Stimulated activated CD8-positive, alpha-beta memory T cell treated with anti-CD3 and anti-CD28 coated beads, Interleukin-12 subunit alpha, Interleukin-12 subunit beta, amount 100 ng/mL, for 24 hours (primary cell): ENCODE data around the gene RAB30.

Source experiments
- DNase-seq: peaks from one replicate; pipeline ENCODE4 v3.0.0-alpha.2; 2020; ENCODE audit errors: extremely low read depth

The RAB30 gene

GRCh38 chr11:83071567-83072349, at the start of gene RAB30:
TSS of gene RAB30 (minus strand) at chr11:83071897. CDS start at chr11:82997316, 74,581 bp downstream.
- peak; percentile 79 for DNase-seq

GRCh38 chr11:83120327-83120726, 48.6 kb upstream of the RAB30 start:
- DNase-seq, result no peak

- DNase-seq, result no peak
Measured at GRCh38 chr11:83119216-83119615, 47.5 kb upstream of the RAB30 start.

- no peak for DNase-seq
Measured at GRCh38 chr11:83118814-83119213, 47.1 kb upstream of the RAB30 start.

- DNase-seq, result no peak
Measured at GRCh38 chr11:83116015-83116641, 44.4 kb upstream of the RAB30 start.

- DNase-seq, result no peak
Measured at GRCh38 chr11:83115551-83115950, 43.9 kb upstream of the RAB30 start.

- no peak for DNase-seq
Measured at GRCh38 chr11:83115026-83115425, 43.3 kb upstream of the RAB30 start.

GRCh38 chr11:83112886-83113285, 41.2 kb upstream of the RAB30 start:
- no peak for DNase-seq

GRCh38 chr11:83105168-83105567, 33.5 kb upstream of the RAB30 start:
- DNase-seq, result no peak

- DNase-seq, result no peak
Measured at GRCh38 chr11:83102834-83103233, 31.1 kb upstream of the RAB30 start.

- no peak for DNase-seq
Measured at GRCh38 chr11:83097429-83098075, 25.9 kb upstream of the RAB30 start.

- no peak for DNase-seq
Measured at GRCh38 chr11:83093634-83094033, 21.9 kb upstream of the RAB30 start.

- no peak for DNase-seq
Measured at GRCh38 chr11:83092488-83093384, 21.0 kb upstream of the RAB30 start.

GRCh38 chr11:83088965-83089364, 17.3 kb upstream of the RAB30 start:
- no peak for DNase-seq

GRCh38 chr11:83087035-83087434, 15.3 kb upstream of the RAB30 start:
- DNase-seq, result no peak

- DNase-seq, result no peak
Measured at GRCh38 chr11:83079820-83080219, 8.1 kb upstream of the RAB30 start.

- DNase-seq, result no peak
Measured at GRCh38 chr11:83078269-83078668, 6.6 kb upstream of the RAB30 start.

GRCh38 chr11:83073884-83074283, 2.2 kb upstream of the RAB30 start:
- DNase-seq, result no peak

- DNase-seq, result no peak
Measured at GRCh38 chr11:83073258-83073657, 1.6 kb upstream of the RAB30 start.

GRCh38 chr11:83072350-83073242, 899 bp upstream of the RAB30 start:
- no peak for DNase-seq
